Measurements from ENCODE around the gene DSC1.

DNA sequence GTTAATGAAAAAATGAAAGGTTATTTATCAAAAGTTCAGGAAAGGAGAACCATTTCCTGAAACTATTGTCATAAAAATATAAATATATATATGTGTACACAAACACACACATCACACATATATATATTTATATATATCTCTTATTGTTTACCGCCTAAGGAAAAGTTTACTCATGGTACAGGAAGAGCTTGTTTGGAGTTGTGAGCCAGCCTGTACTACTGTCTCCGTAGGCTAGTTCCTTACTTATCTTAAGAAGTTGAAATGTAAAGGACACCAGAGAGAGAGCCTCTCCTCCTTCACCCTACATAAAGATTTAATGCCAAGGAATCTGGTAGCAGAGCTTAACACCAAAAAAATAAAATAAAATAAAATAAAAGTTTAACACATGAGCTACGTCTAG is 19.6 kb downstream of the DSC1 start:
- TF ChIP-seq POLR2A (IDR thresholded peaks at IDR 0.05), result no peak
- TF ChIP-seq CTCF (IDR thresholded peaks at IDR 0.05), result no peak

All from Peyer's patch (tissue), 4 donors.